Stimulated activated CD4-positive, alpha-beta T cell treated with anti-CD3 and anti-CD28 coated beads, TNF-alpha, amount 100 ng/mL, for 48 hours (primary cell): ENCODE measurements around the gene SIGLEC1.

Source experiments
- DNase-seq, 3 donors: peaks; one replicate each; pipeline ENCODE4 v3.0.0-alpha.2; 2020; ENCODE audit warnings: low read depth in 3 of 3

Gene SIGLEC1

DNA sequence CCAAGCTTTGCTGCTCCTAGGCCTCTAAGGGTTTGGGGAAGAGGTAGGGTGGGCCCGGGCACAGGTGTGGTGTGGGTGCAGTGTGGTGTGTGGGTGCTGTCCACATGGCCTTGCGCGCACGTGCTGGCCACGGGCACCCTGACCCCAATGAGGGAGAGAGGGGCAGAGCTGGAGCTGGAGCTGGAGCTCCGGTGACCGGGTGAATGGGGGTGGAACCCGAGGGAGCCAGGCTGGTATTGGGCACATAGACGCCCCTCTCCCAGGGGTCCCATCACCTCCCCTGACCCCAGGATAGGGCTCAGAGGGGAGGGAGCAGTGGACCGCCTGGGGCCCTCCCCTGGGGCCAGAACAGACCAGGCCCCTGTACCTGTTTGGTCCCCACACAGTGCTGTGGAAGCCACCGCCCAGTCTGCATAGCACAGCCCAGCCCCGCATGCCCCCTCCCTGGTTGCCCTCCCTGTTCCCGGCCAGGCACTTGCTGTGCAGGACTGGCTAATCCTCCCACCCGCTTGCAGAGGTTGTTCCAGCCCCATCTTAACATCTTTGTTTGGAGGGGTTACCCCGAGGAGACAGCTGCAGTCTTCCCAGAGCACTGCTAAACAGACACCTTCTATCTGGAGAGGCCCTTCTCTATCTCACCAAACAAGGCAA lies 31.6 kb downstream of the SIGLEC1 start:
- no peak for DNase-seq

DNA sequence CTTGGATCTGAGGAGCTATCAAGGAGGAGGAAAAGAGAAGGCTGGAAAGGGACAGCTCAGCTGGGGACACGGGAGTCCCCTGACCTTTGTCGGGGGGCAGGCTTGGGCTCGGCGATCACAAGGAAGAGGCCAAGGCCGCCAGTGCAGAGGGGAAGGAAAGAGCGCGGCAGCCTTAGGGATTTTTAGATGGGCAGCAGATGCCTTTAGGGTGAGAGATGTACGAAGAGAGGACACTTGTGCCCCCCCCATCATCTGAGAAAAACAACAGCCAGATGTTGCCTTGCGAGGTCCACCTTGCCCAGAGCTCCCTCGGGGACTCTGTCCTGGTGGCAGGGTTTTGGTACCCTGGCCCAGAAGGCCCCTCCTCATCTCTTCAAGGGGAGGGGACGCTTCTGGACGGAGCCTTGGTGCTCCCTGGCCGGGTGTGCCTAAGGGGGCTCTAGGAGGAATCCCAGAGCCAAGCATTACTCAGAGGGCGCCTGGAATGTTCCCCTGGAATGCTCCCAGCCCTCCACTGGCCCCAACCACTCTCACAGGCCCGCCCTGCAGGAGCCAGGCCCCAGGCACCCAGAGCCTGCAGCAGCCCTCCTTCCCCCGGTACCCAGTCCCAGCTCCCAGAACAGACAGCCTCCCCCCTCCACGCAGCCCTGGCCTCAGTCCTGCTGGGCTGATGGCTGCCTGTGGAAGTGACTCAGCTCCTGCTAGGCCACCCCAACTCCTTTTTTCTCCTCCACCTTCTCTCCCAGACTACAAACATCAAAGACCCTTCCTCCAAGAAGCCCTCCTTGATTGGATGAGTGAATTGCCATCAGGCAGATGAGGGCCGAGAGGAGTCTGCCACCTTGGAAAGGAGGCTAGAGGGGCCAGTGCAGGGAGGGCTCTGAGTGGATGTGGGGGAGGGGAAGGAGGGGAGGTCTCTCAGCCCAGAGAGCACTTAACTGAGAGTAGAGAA lies 32.4 kb downstream of the SIGLEC1 start:
- DNase-seq = no peak

DNA sequence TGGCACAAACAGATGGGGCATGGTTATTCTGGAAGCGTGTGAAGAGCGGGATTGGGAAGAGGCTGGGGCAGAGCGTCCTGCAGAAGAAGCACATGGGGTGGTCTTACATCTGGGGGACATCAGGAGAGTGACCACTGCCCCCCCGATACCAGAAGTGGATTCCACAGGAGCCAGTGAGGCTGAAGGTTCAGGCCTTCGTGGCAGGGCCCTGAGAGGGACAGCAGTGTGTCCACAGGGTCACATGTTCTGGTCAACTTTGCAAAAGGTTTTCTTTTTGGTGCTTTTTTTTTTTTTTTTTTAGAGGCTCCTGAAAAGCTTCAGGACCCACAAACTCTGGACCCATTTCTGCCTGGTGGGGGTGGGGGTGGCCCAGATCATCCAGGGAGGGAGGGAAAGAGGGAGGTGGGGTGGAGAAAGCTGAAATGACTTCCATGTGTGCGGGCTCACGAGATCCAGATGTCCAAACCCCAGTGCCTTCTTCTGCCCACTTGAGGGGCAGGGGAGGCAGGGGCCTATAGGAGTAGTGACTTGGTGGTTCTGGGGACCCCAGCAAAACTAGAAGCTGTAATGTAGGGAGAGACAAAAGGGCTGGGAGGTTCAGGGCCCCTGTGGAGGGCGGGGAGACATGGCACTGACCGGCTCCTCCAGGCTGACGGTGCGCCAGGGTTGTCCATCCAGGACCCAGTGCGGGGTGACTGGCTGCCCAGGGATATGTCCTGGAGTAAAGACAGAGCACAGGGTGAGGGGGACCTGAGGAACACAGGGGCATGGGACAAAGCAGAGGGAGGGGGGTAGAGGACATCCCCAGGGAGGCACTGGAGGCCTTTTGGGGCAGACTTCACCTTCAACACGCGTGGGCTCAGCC lies 33.3 kb downstream of the SIGLEC1 start:
- no peak for DNase-seq

DNA sequence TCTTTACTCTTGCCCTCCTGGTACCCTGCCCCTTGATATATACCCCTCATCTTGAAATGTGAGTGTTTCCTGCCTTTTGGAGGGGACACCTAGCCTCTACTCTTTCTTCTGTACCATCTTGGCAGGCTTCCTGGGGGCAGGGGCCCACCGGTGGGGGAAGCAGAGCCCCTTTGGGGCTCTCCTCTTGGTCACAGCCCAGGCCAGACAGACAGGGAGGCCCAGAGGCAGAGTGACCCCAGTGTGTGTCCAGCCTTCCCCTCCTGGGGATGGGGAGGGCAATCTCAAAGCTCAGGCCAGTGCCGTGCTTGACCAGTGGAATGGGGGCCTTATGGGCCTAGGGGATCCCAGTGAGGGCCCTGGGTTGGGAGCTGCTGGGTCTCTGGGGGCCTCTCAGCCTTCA lies 34.2 kb downstream of the SIGLEC1 start:
- no peak for DNase-seq

DNA sequence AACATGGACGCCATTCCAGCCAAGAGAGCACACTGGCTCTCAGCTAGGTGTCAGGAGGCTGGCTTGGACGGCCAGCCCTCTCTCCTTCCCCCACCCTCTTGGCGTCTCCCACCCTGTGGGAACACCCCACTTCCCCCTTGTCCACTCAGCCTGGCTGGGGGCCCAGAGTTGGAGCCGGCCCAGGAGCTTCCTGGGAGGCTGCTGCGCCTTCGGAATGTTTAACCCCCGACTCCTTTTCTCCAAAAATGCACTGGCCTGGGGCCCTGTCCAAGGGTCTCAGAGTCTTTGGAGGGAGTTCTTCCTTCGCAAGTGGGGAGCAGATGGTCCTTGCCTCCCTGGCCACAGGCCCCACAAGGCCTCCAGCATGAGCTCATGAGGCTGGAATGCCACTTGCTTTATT lies 34.7 kb downstream of the SIGLEC1 start:
- no peak for DNase-seq

DNA sequence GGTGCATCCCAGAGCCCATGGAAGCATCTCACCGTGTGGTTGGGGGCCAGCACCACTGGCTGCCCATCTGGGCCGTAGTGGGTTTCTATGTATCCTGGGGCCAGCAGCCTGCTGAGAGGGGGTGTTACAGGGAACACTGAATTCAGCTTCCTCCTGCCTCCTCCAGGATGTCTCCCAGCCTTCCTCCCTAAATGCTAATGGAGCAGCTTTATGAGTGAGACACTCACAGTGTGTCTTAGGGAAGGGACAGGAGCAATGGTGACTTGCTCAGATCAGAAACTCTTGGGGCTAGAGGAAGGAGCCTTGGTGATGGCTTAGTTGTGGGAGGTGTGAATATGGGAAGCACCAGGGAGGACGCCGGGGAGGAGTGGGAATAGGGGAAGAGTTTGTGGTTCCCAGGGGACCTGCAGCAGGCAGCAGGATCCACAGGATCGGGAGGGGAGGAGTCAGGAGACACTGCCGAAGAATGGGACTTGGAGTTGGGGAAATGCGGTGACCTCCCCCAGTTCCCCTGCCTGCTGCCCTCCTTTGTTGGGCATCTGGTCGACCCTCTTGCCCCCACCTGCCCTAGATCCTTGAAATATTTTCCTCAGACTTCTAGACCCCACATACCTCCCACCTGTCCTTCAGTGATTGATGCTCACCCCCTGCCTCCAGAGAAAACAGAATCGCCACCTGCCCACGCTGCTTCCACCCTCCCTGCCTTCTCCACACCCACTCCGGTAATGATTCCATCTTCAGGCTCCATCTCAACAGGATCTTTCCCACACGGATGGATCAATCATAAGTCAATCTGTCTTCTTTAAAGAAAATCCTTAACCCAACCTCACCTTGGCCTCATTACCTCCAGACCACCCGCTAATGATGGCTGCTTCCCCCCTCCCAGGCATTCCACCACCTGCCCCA lies 37.2 kb downstream of the SIGLEC1 start:
- DNase-seq = no peak

DNA sequence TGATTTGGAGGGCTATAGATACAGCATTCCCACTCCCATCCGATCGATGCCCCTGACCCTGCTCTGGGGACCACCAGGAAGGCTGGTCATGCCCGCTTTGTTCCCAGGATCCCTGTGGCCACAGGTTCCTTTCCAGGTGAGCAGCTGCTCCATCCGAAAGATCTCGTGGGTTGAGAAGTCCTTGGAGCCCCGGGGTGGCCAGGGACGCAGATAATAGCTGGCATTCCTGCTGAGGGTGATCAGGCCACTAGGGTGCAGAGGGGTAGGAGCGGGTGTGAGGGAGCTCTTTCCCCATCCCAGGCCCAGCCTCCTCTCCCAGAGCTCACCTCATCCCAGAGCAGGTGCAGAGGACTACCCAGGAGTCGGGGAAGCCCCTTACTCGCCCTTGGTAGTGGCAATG lies 38.0 kb downstream of the SIGLEC1 start:
- no peak for DNase-seq

DNA sequence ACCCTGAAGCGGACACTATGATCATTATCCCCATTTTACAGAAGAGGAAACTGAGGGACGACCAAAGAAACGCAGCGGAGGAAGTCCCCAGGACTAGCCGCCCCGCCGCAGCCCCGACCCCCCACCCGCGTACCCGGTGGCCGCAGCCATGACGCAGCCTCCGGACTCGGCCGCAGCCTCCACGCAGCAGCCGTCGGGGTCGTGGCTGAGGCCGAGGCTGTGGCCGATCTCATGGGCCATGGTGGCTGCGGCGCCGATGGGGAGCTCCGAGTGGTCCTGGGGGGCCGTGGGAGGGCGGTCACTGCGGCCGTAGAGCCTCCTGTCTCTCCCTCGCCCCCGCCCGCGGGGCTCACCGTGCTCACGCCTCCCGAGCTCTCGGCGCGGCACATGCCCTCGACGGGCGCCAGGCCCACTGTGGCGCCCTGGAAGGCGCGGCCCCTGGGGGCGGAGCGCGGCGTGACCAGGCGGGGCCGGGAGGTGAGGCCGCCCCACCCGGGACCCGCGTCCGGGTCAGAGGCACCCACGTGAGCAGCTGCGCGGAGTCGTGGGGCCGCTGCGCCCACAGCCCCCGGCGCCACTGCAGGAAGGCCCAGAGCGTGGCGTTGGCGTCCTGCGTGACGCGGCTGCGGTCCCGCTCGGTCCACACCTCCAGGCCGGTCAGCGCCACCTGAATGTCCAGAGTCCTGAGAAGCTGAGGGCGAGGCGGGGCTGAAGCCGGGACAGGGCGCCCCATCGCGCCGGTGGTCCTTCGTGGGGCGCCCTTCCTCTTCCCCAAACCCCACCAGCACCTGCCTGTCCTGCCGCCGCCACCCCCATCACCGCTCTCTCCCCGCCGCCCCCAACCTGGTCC lies 39.0 kb downstream of the SIGLEC1 start:
- DNase-seq = no peak

DNA sequence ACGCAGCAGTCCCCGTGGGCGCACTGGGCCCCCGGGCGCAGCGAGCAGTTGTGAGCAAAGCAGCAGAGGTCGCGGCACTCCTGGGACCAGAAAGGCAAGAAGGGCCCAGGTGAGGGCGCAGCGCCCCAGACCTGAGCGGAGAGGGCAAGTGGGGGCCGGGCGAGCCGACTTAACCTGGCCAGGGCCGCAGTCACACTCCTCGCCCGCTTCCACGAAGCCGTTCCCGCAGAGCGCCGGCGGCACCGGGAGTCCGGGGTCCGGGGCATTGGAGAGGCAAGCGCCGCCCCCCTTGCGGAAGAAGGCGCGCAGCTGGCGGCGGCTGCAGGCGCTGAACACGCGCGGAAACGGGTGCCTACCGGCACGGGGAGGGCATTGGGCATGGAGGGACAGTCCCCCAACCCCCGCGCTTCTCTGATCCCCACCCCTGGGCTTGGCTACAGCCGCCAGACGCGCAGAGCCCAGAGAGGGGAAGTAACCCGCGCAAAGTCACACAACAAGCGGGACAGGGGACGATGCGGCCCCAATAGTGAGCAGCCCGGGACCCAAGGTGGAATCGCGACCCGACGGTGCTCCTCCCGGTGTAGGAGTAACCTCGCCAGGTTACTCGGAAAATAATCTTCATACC lies 39.7 kb downstream of the SIGLEC1 start:
- DNase-seq = no peak

GRCh38 chr20:3671986-3672546 lies 40.3 kb downstream of the SIGLEC1 start:
- DNase-seq = no peak

DNA sequence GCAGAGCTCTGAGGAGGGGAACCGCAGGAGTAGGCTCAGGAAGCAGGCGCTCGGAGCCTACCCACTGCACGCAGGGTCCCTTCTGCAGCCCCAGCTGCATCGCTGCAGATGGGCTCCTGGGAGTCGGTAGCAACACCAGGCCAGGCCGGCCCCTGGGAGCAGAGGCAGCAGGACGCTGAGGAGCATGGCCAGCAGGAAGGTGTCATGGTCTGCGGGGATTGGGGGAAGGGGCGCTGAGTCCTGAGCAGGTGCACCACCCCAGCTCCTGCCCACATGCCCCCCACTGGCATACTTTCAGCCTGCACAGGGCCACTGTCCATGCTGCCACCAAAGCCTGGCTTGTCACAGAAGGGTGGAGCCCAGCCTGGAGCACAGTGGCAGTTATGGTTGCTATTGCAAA lies 41.5 kb downstream of the SIGLEC1 start:
- no peak for DNase-seq

DNA sequence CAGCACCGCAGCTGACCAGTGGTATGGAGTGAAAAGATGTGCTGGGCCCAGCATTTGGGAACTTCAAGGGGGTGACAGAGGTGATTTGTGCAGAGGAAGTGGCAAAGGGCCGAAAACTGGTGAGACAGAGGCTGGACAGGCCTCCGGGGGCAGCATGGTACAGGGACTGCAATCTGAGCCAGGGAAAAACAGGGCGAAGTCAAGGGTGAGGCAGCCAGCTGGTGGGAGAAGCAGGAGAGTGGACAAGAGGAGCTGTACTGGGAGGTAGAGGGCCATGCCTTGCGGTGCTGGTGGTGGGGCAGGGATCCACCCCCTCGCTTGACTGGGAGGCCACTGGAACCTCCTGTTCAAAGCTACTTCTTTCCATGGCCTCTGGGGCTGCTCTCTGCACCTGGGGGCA lies 41.9 kb downstream of the SIGLEC1 start:
- no peak for DNase-seq

- no peak for DNase-seq
These were observed 42.6 kb downstream of the SIGLEC1 start for GRCh38 chr20:3669710-3670367.

DNA sequence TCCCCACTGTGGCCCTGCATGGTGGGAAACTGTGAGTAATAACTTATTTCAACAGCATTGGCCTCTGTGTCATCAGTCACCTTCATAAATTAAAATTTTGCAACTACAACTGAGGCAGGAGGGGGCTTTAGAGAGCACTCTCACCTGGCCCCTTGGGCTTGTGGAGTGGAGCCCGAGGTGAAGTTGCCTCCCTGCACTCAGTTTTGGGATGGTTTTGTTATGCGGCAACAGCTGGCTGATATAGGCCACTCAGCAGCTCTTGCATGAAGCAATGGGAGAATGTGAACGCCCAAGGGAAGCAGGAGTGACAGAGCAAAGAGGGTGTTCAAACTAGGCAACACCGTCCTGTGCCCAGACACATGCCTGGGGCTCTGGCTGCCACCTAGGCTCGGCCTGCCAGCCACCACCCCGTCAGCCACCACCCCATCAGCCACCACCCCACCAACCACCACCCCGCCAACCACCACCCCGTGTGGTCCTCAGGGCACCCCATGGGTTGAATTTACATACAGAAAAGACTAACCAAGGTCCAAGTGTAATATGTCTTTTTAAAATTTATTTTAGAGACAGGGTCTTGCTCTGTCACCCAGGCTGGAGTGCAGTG lies 44.9 kb downstream of the SIGLEC1 start:
- no peak for DNase-seq

- no peak for DNase-seq
These were observed 48.5 kb downstream of the SIGLEC1 start for GRCh38 chr20:3663858-3664257.

DNA sequence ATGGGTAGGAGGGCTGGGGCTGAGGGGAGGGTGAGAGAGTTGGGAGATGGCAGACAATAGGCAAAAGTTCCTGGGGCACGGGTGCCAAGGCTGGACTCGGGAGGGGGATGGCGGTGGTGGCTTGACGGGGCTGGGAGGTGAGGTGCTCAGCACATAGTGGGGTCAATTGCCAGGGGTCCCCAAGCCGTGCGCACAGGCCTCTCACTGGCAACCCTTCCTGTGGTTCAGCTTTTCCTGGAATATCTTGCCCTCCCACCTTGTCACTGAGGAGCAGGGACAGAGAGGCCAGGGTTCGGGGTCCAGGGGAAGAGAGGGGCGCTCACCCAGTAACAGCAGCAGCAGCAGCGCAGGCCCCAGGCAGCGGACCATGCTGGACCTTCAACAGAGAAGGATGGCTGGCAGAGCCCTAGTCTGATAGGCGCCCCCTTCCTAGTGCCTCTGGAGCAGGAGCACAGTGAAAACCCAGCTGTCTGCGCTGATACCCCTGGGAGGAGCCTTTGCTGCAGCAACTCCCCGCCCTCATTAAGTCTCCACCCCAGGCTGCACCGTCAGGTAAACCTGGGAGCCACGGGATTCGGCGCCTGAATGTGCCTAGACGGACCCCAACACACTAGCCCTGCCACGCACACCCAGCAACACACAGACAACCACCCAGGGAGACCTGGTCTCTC lies 49.2 kb downstream of the SIGLEC1 start, which contains the start of gene GFRA4:
TSS of gene GFRA4 (minus strand) at position 369 of the 671 bp plus-strand sequence. CDS start at position 369, 0 bp downstream.
- no peak for DNase-seq
